NCI-H2196 treated with DMSO at 0.1 percent for 48 hours (cell line): ENCODE measurements around the gene POT1.

ENCODE experiments used
- DNase-seq: peaks from one replicate; lab custom pipeline; 2025; ENCODE audit not compliant: unreplicated experiment; lab: John Stamatoyannopoulos, UW

POT1 gene

DNA sequence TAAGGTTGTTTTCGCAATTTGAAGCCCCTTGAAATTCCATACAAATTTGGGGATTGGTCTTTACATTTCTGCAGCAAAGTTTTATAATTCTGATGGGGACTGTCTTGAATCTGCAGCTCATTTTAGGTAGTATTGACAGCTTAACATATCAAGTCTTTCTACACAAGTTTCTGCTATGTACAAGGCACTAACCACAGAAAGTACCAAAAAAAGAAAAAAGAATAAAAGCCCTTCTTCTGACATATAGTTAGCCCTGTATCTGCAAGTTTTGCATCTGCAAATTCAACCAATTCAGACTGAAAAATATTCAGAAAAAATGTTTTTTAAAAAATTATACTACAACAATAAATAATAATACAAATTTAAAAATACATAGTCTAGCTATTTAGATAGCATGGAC is 15.3 kb downstream of the POT1 start:
- DNase-seq = no peak

DNA sequence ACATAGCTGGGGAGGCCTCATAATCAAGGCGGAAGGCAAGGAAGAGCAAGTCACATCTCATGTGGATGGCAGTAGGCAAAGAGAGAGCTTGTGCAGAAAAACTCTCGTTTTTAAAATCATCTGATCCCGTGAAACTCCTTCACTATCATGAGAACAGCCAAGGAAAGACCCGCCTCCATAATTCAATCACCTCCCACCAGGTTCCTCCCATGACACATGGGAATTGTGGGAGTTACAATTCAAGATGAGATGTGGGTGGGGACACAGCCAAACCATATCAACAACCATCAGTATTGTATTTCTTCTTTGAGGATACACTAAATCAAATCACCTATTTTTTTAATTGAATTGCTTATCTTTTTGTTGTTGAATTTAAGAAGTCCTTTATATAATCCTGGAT is 16.7 kb downstream of the POT1 start:
- no peak for DNase-seq

GRCh38 chr7:124909808-124910207 is 19.8 kb downstream of the POT1 start:
- DNase-seq = no peak

- DNase-seq = no peak
Observed at GRCh38 chr7:124908259-124908658, 21.4 kb downstream of the POT1 start.

GRCh38 chr7:124907490-124907889 is 22.1 kb downstream of the POT1 start:
- DNase-seq = no peak

DNA sequence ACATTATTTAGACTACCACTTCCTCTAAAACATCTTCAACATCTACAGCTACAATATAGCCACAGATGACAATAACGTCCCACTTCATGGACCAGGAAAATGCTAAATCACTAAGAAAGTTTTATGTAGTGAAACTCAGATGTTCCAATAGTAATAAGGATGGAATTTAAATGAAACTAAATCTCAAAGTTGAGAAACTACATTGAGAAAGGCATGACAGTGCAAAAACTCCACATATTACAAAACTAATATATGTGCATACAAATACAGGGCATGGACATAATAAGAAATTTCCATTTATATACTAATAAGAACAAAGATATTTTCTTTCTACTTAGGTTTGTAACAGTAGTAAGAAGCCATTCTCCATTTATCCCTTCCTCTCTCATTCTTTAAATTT is 31.1 kb downstream of the POT1 start:
- DNase-seq = no peak

- DNase-seq = no peak
Observed at GRCh38 chr7:124896001-124896400, 33.6 kb downstream of the POT1 start.

DNA sequence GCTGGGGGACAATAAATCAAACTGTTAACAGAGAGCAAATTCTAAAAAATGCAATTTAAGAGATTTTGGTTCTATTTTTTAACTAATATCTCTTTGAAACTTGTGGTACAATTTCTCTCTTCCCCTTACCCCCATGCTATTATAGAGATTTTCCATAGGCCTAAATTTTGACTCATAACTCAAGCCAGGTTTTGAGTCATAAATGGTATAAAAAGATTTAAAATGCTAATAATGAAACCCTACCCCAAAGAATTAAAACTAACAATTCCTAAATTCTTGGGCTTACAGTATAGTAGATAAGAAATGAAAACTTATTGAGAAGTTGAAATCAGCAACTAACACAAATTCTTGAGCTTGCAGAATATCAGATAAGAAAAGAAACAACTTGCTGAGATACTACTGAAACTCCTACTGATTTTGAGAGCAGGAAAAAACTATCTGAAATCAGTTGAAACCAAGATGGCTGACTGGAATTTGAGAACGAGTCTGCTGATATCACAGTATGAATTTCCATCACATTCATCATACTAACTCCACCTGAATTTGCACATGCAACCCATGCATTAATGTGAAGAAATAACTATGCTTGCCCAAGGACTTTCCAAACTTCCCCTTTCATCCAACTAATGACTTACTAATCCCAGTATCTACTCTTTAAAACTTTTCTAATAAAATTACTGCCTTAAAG is 36.3 kb downstream of the POT1 start:
- no peak for DNase-seq

- DNase-seq = no peak
Observed at GRCh38 chr7:124887247-124887646, 42.4 kb downstream of the POT1 start.

GRCh38 chr7:124881981-124882380 is 47.6 kb downstream of the POT1 start:
- DNase-seq = no peak

GRCh38 chr7:124879771-124880170 is 49.9 kb downstream of the POT1 start:
- no peak for DNase-seq

GRCh38 chr7:124879103-124879502 is 50.5 kb downstream of the POT1 start:
- DNase-seq = no peak

GRCh38 chr7:124874644-124875163 is 54.9 kb downstream of the POT1 start:
- DNase-seq = no peak

DNA sequence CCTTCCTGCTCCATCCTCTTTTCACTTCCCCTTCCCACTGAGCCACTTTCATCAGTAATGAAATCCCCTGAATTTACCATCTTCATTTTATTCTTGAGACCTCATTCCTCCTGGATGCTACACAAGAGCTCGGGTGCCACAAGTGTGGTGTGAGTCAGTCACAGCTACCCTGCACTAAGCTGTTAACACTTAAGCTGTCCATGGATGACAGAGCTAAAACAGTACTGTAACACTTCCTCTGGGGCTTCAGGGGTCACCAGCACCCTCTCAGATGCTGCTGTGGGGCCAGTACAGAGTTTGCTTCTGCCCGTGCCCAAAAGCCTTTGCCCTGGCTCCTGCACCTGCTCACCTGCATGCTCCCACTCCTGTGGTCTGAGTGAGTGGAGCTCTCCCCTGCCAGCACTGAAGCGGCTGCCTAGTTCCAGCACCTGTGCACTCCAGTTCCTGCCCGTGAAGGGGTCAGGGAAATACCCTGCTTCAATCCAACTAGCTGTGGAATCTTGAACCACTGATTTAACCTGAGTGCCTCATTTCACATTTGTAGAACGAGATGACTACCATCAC is 71.9 kb downstream of the POT1 start:
- no peak for DNase-seq

DNA sequence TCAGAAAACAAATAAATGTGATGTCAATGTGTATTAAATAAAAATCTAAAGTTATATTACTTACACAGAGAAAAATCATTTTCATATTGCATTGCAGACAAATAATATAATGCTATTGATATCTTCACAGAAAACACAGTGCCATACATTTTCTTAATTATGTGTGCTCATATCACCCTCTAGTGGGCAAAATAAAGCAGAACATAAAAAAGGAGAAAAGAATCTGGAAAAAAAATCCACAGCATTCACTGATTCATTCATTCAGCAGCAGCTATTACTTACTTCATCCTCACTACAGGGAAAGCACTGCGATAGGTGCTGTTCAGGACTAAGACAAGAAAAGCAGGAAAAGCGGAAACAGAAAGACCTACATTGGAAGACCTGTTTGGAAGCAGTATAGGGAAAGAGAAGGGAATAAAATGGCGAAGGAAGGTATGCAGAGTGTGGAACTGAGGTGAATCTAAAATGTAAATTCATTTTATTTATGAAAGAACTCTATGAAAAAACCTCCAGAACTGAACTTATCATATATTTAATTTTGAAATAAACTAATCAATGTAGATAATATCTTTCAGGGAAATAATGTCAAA is 73.2 kb downstream of the POT1 start:
- DNase-seq = no peak

GRCh38 chr7:124843336-124843735 is 86.3 kb downstream of the POT1 start:
- no peak for DNase-seq

DNA sequence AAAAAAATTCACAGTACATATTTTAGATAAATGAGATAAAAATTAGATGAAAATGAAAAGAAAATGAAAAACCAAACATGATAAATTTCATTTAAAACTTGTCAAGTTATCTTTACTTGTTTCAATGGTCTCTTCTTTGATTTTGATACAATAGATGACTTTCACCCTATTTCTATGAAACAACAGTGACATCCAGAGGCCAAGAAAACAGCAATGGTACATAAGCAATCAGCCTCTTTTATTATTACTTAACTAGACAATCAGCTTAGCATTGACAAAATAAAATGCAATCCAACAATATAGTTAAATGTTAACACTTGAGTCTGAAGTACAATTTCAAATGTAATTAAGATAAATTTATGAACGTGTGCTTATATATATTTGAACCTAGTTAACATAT is 89.2 kb downstream of the POT1 start:
- DNase-seq = no peak

- DNase-seq = no peak
Observed at GRCh38 chr7:124839687-124840086, 89.9 kb downstream of the POT1 start.

GRCh38 chr7:124836173-124836572 is 93.5 kb downstream of the POT1 start:
- DNase-seq = no peak

- DNase-seq = no peak
Observed at GRCh38 chr7:124818807-124819206, 110.8 kb downstream of the POT1 start.

GRCh38 chr7:124813994-124814798 is 115.4 kb downstream of the POT1 start:
- DNase-seq = no peak

DNA sequence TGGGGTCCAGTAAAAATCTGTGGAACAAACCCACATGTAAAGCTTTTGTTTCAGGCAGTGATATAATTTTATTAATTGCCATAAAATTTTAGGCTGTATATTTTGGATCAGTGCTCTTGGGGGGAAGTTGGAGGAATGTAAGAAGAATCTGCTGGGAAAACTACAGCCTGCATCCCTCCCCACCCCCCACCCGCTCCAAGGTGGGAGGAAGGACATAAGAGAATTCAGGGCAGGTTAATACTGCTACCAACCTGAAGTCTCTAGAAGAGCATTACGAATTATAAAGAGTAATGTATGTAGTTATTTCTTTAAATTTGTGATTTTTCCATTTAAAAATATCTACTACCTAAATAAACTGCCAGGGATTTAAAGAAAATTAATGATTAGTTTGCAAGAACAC is 116.9 kb downstream of the POT1 start:
- no peak for DNase-seq
